Measurements from ENCODE around the gene TCF20.

TCF20 gene

DNA sequence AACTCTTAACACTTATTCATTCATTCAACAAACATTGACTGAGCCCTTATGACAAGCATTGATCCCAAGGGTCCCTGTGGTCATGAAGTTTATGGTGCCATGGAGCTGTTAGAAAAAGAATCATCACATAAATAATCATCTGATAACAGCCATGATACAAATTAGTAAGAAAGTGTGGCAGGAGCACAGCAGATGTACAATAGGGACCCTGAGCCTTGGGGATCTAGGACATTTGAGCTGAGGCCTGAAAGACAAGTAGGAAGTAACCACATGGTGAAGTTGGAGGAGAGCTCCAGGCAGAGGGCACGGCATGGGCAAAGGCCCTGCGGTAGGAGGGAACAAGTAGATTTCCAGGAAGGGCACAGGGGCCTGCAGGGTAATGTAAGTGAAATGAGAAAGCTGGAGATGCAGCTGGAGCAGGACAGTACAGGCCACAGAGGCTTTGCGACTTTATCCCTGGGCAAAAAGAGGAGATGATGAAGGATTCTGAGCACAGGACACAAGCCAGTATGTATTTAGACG, 6.8 kb upstream of the TCF20 start:
- H3K36me3 ChIP-seq: no peaks in the 10 kb centered on the region
- DNase-seq: no peak
- no peak overlapping the region for H3K4me3 ChIP-seq (ENCODE audit: low read depth, low read length)
- H3K27me3 ChIP-seq: no peaks in the 10 kb centered on the region
- peaks cover 10% of the 10 kb centered on the region for H3K4me1 ChIP-seq
- TF ChIP-seq, protein P1, sequence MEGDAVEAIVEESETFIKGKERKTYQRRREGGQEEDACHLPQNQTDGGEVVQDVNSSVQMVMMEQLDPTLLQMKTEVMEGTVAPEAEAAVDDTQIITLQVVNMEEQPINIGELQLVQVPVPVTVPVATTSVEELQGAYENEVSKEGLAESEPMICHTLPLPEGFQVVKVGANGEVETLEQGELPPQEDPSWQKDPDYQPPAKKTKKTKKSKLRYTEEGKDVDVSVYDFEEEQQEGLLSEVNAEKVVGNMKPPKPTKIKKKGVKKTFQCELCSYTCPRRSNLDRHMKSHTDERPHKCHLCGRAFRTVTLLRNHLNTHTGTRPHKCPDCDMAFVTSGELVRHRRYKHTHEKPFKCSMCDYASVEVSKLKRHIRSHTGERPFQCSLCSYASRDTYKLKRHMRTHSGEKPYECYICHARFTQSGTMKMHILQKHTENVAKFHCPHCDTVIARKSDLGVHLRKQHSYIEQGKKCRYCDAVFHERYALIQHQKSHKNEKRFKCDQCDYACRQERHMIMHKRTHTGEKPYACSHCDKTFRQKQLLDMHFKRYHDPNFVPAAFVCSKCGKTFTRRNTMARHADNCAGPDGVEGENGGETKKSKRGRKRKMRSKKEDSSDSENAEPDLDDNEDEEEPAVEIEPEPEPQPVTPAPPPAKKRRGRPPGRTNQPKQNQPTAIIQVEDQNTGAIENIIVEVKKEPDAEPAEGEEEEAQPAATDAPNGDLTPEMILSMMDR (IDR thresholded peaks at IDR 0.05; ENCODE audit: low read depth, low read length): no peak
- H3K9me3 ChIP-seq: no peaks in the 10 kb centered on the region

DNA sequence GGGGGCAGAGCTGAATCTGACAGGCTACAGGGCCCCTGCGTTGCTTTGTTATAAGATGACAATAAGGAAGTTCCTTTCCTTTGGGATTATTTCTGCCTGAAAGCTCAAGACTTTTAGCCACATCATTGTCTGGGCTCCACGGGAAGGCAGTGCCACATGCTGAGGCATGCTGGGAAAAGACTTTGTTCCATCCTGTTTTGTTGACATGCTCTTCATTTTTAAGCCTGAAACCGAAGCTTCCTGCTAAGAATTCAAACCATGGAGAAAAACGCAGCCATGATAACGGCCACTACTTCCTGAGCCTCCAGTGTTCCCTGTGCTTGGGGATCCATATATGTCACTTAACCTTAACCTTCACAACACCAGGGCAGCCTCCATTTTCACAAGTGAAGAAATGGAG, 5.5 kb upstream of the TCF20 start:
- no peaks in the 10 kb centered on the region for H3K27me3 ChIP-seq
- H3K4me1 ChIP-seq: peaks cover 10% of the 10 kb centered on the region
- TF ChIP-seq, protein P1 (IDR thresholded peaks at IDR 0.05; ENCODE audit: low read depth, low read length): no peak
- DNase-seq: no peak
- no peak overlapping the region for H3K4me3 ChIP-seq (ENCODE audit: low read depth, low read length)
- 0 out of 2 replicates have a peak, but pooled peaks cover 1% of the 10 kb centered on the region for H3K36me3 ChIP-seq
- H3K9me3 ChIP-seq: peaks cover 1% of the 10 kb centered on the region

DNA sequence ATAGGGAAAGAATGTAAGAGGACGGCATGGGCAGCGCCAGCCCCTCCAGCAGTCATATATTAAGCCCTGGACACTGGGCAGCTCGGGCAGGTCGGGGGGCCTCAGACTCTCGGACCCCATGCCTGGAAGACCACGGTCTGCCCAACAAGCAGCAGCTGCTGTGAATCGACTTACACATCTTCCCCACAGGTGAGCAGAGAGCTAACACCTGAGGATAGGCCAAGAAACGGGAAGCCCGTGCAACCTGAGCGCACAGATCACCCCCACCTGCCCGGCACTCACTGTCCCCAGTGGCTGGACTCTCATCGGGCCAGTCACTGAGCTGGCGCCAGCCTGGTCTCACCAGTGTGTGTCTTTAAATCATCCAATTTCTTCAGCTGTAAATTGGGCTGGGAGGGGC, 4.7 kb upstream of the TCF20 start:
- Histone ChIP-seq H3K27me3 (no peaks in the 10 kb centered on the region), H3K36me3 (0 out of 2 replicates have a peak, but pooled peaks cover 3% of the 10 kb centered on the region), H3K9me3 (peaks cover 4% of the 10 kb centered on the region), H3K4me3 (ENCODE audit: low read depth, low read length) (no peak overlapping the region), H3K4me1 (peaks cover 10% of the 10 kb centered on the region)
- no peak for DNase-seq
- TF ChIP-seq, protein P1 (IDR thresholded peaks at IDR 0.05; ENCODE audit: low read depth, low read length): no peak

DNA sequence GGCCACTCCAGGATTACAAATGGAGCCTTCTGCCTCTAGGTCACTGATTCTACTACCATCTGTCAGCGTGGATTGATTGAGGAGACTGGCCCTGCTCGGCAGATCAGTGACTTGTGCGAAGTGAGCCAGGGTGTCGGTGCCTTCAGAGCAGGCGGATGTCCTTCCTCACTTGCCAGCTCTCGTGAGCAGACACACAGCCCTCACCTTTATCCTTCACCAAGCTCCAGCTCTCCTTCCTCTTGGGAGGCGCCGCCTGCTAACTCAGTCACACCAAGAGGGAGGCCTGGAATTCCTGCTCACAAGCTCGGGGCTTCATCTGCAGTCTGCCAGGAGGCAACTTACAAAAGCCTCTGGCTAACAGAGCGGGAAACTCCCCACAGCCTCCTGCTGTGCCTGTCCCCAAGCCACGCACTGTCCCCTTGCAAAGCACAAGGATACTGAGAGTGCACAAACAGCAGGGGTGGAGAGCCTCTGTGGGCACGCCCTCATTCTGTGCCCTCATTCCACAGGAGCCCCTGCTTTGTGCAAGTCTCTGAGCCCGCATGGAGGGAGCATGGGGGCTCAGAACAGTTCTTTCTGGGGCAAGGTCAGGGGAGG, 3.5 kb upstream of the TCF20 start:
- H3K36me3 ChIP-seq: 0 out of 2 replicates have a peak, but pooled peaks cover 3% of the 10 kb centered on the region
- no peak overlapping the region for H3K4me3 ChIP-seq (ENCODE audit: low read depth, low read length)
- peaks cover 4% of the 10 kb centered on the region for H3K9me3 ChIP-seq
- H3K27me3 ChIP-seq: no peaks in the 10 kb centered on the region
- TF ChIP-seq, protein P1 (IDR thresholded peaks at IDR 0.05; ENCODE audit: low read depth, low read length): no peak
- no peak for DNase-seq
- H3K4me1 ChIP-seq: peaks cover 10% of the 10 kb centered on the region

DNA sequence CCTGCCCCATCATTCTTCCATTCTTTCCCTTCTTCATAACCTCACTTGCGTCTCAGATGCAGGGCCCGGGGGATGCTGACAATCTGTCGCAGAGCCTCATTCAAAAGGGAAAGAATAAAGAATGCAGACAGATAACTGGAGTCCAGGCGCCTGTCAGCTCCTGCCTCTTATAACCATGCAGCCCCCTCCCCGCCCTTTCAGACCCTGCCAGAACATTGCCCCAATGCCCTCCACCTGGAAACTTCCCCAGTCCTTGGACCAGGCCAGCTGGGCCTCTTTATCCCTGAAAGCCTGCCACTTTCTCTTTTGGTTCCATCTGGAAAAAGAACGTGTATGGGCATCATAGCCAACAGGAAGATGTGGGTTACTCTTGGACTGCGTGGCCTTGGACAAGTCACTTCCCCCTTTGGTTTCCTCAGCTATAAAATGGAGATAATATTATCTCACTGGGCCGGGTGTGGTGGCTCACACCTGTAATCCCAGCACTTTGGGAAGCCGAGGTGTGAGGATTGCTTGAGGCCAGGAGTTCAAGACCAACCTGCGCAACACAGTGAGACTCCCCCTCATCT, 2.1 kb upstream of the TCF20 start:
- Histone ChIP-seq H3K27me3 (no peaks in the 10 kb centered on the region), H3K4me3 (ENCODE audit: low read depth, low read length) (no peak overlapping the region), H3K36me3 (peaks cover 3% of the 10 kb centered on the region; the same call in 1 of the 2 replicates), H3K4me1 (peaks cover 13% of the 10 kb centered on the region), H3K9me3 (peaks cover 4% of the 10 kb centered on the region)
- TF ChIP-seq, protein P1 (IDR thresholded peaks at IDR 0.05; ENCODE audit: low read depth, low read length): no peak
- no peak for DNase-seq

DNA sequence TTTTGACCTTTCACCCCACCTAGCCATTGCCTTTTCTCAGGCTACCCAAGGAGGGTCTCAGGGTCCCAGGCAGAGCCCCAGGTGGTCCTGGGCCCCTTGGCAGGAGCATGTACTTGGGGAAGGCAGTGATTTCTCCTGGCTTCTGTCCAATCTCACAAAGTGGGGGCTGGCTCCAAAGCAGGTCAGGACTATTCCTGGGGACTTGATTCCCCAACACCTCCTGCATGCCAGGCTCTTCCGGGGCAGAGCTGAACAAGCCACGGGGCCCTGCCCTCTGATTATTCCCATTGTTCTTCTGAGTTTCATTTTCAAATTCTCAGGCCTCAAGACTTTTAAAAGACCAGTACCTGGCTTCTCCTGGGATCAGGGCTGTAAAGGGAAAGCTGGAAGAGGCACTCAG, 1.5 kb upstream of the TCF20 start:
- H3K4me3 ChIP-seq (ENCODE audit: low read depth, low read length): no peak overlapping the region
- peaks cover 4% of the 10 kb centered on the region for H3K9me3 ChIP-seq
- H3K27me3 ChIP-seq: no peaks in the 10 kb centered on the region
- peaks cover 3% of the 10 kb centered on the region; the same call in 1 of the 2 replicates for H3K36me3 ChIP-seq
- peaks cover 13% of the 10 kb centered on the region for H3K4me1 ChIP-seq
- no peak for DNase-seq
- TF ChIP-seq, protein P1 (IDR thresholded peaks at IDR 0.05; ENCODE audit: low read depth, low read length): no peak
